GM18526 (cell line): ENCODE results near the gene DAD1.

Experiments used
- POLR2A ChIP-seq: IDR thresholded peaks from 3 replicates; pipeline ENCODE4 v1.6.1; 2011; ENCODE audit not compliant: insufficient read length; ENCODE audit errors: extremely low read depth

DAD1 gene

GRCh38 chr14:22547948-22548750 lies 40.9 kb downstream of the DAD1 start:
- no peak for TF ChIP-seq POLR2A

GRCh38 chr14:22547313-22547947 lies 41.6 kb downstream of the DAD1 start:
- no peak for TF ChIP-seq POLR2A

- TF ChIP-seq POLR2A = no peak
Measured at GRCh38 chr14:22546722-22547071, 42.3 kb downstream of the DAD1 start.

- no peak for TF ChIP-seq POLR2A
Measured at GRCh38 chr14:22545842-22546721, 42.9 kb downstream of the DAD1 start.

GRCh38 chr14:22544881-22545420 lies 44.1 kb downstream of the DAD1 start:
- TF ChIP-seq POLR2A = no peak

GRCh38 chr14:22544406-22544805 lies 44.6 kb downstream of the DAD1 start:
- TF ChIP-seq POLR2A = no peak

- no peak for TF ChIP-seq POLR2A
Measured at GRCh38 chr14:22542360-22542759, 46.7 kb downstream of the DAD1 start.

- TF ChIP-seq POLR2A = no peak
Measured at GRCh38 chr14:22541721-22542120, 47.3 kb downstream of the DAD1 start.

- TF ChIP-seq POLR2A = no peak
Measured at GRCh38 chr14:22540811-22541360, 48.1 kb downstream of the DAD1 start.

GRCh38 chr14:22540293-22540692 lies 48.7 kb downstream of the DAD1 start:
- no peak for TF ChIP-seq POLR2A

- no peak for TF ChIP-seq POLR2A
Measured at GRCh38 chr14:22539831-22540230, 49.2 kb downstream of the DAD1 start.

- TF ChIP-seq POLR2A = no peak
Measured at GRCh38 chr14:22538671-22539228, 50.3 kb downstream of the DAD1 start.

- no peak for TF ChIP-seq POLR2A
Measured at GRCh38 chr14:22537436-22538310, 51.4 kb downstream of the DAD1 start.

GRCh38 chr14:22536853-22537338 lies 52.1 kb downstream of the DAD1 start:
- peak; percentile 35 for TF ChIP-seq POLR2A

GRCh38 chr14:22535916-22536315 lies 53.1 kb downstream of the DAD1 start:
- TF ChIP-seq POLR2A = no peak
